D341Med (cell line): ENCODE data around the gene RPN2.

Experiments used
- DNase-seq: peaks from one replicate; pipeline ENCODE4 v3.0.0; 2012; ENCODE audit warnings: low spot score

RPN2 gene

DNA sequence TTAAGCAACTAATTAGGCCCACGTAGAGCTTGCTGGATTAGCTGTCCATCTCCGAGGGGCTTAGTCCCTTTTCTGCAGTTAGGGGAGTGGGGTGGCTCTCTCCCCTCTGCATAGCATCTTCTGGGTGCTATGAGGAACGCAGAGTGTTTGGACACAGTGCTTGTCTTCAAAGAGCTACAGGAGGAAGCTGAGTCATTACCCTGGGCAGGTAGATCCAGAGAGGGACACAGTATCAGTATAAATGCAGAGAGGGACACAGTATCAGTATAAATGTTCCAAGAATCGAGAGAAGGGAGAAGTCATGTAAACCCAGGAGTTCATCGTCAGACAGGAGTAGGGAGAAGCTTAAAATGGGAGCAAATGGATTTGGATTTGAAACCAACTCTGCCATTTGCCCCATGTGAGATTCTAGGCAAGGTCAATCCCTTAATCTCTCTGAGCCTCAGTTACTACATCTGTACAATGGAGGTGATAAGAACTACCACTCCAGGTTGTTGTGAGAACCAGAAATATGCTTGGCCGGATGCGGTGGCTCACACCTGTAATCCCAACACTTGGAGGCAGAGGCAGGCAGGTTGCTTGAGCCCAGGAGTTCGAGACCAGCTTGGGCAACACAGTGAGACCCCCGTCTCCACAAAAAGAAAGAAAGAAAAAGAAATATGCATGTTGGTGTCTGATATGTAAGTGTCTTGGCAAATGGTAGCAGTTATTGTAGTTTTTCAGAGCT, 88.0 kb downstream of the RPN2 start:
- no peak for DNase-seq

DNA sequence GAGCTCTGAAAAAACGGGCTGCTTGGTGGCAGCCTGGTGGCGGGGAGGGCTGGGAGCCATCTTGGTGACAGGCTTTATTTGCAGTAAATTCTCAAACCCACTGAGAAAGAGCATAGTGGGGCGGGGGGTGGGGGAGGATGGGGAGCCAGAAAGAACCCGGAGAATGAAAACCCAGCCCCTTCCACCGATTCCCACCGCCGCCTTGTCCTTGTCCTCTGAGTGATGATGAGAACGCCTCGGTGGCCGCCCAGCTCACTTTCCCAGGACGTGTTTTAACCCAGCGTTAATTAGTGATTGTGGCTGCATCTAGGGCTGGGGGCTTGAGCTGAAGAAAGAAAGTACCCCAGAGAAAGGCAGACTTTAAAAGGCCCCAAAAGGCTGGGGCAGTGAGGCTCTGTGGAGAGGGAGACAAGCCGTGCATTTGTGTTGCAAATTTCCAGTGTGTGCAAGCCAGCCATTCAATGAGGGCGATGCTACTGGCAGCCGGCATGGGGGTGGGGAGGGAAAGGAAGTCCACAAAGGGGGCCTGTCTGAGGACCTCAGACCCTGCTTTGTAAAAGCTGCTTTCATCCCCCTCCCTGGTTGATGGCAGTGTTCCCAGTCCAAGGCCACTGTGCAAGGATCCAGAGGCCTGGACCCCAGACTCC, 88.7 kb downstream of the RPN2 start:
- DNase-seq = peak; percentile 13

DNA sequence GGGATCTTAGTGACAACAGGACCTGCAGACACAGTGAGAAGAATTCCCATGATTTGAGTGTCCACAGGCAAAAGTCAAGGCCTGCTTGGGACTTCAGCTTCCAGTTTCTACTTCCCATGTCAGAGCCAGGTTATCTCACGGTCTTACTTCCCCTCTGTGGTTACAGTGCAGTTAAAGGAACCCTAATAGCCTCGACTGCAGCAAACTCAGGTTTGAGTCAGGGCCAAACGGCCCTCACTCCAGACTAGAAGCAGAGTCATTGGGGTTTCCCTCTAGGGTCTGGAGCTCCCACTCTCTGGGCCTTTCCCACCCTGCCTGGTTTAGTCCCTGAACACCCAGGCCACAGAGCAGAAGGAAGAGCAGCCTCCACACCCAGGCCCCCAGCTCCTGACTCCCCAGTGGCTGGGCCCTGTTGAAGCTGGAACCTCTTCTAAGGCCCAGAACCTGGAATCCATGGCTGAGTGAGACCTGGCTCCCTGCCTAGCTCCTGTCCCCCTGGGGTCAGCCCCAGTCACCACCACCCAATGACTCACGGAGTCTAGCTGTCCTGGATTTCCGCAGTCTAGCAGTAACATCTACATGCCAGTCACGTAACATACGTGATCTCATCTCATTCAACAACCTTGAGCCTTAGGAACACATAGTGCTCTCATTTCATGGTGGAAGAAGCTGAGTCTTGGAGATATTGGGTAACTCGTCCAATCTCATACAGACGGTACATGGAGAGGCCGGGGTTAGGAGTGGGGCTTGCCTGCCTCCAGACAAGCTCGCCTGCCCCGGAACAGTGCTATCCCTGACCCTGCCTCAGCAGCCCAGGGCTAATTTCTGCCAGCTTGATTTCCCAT, 91.7 kb downstream of the RPN2 start:
- DNase-seq = no peak

DNA sequence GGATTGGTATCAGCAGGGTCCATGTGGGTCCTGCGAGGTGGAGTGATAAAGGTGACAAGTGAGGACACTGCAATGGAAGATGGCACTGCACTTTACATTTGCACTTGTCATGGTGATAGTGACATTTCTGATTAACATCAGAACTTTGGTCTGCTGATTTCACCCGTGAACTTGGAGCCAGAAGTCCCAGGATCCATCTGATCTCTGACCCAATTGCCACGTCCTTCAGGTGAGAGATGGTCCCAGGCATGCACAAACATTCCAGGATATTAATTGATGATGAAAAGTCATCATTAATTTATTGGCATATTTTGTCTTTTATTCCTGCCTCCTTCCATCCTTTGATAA, 92.3 kb downstream of the RPN2 start:
- DNase-seq = no peak

DNA sequence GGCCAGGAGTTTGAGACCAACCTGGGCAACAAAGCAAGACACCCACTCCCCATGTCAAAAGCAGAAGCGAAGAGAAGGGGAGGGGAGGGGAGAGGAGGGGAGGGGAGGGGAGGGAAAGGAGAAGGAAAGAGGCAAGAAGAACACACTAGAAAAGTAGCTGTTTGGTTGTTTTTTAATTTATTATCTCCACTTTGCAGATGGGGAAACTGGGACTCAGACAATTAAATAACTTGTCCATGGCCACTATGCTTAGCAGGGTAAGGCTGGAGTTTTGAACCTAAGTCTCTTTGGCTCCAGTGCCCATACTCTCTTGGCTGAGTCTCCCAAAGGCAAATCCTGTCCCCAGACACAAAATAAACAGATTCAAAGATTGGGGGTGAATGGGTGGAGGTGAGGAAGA, 94.9 kb downstream of the RPN2 start:
- DNase-seq = no peak

DNA sequence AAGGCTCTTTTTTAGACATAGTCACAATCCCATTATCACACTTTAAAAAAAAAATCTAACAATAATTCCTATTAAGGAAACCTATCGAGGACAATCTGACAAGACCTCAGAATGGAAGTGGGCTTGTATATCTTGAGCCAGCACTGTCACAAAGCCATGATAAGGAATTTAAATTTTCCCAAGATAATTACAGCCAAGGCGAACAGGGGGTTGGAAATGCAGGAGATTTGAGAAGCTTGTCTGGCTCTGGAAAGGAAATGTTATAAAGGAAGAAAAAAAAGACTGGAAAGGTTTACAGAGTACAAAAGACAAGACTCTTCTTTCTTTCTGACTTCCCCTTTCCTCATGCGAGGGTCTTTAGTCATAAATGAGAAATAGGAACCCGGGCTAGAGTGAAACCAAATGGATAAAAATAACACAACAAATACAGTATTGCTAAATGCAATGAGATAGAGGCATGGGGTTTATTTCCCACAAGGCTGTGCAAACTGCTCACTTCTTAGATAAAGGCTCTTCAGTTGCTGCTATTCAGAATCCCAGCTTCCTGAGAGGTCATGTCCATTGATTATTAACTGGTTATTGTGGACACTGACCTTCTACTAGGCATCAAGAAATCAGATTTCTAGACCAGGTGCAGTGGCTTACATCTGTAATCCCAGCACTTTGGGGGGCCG, 95.9 kb downstream of the RPN2 start:
- DNase-seq = no peak

DNA sequence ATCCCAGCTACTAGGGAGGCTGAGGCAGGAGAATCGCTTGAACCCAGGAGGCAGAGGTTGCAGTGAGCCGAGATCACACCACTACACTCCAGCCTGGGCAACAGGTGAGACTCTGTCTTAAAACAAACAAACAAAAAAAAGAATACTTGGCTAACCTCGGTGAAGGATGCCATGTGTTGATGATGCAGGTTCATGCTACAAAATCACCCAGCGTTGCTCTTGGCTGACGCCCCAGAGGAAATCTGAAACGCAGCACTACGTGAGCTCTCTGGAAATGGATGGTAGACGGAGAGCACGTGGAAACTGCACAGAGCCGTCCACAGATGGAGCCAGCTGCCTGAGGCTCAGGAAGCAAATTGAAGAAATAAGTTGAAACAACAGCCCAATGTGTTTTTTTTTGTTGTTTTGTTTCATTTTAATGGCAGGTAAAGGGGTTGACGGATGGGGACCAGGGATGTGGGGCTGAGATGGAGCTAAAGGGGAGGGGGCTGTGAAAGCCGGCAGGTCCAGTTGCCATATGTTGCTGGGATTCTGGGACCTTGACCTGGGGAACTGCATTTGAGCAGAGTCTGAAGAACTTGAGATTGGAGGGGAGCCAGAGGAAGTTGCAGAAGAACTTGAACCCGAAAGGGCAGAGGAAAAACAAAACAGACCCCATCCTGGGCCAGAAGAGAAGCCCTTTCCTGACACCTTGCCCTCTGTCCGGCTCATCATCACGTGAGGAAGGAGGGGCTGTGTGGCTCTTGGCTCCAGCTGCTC, 97.5 kb downstream of the RPN2 start:
- no peak for DNase-seq

DNA sequence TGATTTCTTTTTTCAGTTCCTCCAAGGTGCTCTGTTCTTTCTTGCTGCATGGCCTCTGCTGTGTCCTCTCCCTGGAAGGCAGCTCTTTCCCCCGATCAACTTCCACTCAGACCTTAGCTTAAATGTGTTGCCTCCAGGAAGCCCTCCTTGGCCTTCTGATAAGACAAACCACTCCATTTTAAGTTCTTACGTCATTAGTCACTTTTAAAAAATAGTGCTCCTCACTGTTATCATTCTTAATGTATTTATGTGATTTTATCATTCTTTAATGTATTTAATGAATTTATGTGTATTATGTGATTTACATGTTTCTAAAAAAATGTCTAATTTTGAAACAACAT, 98.1 kb downstream of the RPN2 start:
- DNase-seq = no peak

DNA sequence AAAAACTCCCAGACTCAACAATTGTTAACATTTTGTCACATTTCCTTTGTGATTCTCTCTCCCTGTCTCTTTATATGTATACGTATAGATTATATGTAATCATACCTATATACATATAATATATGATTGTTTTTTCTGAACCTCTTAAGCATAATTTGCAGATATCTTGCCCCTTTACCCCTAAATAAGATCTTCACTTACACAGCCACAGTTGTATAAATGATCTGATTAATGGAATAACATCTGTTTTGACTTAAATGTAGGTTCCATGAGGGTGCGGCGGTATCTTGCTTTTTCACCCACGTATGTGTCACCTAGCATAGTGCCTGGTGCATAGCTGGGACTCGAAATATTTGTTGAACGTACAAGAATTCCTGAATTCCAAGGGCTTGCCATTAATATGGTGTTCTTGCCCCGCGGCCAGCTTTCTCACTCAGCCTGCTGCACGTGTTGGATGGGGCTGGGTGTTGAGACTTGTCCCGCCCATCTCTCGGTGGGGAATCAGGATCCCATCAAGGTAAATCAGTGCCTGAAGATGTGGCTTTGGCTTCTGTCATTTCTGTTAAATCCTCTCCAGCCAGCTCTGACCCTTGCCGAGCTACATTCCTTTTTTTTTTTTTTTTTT, 99.9 kb downstream of the RPN2 start:
- no peak for DNase-seq

DNA sequence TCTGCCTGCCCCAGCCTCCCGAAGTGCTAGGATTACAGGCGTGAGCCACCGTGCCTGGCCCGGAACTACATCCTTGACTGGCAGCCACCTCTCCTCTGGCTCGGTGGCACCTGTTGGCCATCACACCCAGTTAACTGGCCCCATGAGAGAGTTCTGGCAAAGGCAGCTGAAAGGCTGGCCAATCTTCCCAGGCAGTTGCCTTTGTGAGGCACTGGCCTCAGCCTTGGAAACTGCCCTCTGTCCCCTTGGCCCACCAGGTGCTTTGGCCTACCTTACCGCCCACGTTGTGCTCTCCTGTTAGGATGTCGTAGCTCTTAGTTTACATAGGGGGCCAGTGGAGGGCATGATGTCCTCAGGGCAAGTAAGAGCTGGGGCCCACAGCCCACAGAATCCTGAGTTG, 100.7 kb downstream of the RPN2 start:
- no peak for DNase-seq

DNA sequence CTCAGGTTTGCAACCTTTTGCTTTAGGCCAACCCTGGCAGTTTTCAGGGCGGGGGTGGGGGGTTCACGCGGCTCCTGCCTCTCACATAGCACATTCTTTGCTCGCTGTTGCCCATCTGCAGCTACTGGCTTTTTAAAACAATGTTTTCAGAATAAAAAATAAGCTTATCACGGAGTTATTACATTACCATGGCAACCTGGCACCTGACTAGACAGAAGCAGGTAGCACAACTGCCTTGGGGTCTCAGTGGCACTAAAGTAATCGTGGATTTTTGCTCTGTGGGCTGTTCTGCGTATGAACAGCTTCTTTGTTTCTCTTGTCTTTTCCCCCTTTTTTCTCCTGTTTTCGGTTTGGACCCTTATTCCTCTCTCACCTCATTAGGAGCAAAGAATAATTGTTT, 101.3 kb downstream of the RPN2 start:
- no peak for DNase-seq

DNA sequence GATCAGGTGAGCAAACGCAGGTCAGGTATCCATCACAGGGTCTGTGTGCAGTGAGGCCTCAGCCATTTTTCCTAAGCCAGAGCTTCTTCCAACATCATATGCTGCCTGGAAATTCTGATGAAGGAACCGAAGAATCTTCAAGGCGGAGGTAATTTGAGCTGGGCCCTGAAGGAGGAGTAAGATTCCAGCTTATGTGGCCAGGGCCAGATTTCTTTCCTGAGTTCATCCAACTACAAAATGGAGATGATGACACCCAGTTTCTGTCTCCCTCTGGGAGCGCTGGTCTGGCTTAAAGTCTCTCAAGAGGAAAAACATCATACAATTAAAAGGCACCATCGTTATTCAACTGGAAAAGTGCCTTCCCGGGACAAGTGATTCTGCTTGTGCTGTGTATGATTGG, 103.4 kb downstream of the RPN2 start:
- DNase-seq = no peak

DNA sequence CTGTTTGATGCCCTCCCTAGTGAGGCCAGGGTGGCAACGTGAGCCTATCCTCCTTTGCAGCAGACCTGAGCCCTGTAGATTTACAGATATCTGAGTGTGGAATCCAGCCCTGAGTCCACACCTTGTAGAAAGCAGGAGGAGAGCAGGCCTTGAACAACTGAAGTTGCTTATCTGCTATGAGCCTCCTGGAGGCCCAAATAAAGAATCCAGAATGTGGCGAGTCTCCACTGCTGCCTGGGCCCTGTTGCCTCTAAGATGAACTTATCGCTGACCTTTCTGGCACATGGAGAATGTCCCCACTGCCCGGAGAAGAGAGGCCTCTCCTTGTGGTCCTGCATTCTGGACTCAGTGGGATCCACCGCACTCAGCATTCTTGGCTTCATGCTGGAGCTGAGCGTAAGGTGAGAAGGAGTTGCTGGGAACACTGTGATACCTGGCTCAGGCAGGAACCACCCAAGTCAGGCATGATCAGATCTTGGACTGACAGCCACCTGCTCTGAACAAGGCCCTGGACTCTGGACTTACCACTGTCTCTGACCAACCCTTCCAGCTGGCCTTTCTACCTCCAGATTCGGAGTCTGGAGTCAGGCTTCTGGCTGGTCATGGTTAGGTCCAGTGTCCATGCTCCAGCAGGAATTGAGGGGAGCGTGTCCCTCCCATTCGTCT, 104.5 kb downstream of the RPN2 start:
- no peak for DNase-seq

DNA sequence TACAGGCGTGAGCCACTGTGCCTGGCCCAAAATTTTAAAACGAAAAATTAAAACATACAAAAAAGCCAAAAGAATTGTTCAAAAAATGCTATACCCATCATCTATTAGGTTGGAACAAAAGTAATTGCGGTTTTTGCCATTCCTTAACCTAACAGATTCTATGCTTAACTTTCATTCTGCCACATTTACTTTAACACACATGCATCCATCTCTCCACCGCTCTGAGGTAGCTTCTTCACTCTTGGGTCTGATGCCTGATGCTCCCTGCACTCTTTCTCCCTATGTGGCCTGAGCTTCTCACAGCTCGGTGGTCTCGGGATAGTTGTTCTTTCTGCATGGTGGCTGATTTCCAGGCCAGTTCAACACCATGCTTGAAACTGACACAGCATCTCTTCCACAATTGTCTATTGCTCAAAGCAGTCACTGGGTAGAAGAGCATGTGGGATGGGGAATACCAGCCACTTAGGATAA, 105.6 kb downstream of the RPN2 start:
- DNase-seq = no peak

DNA sequence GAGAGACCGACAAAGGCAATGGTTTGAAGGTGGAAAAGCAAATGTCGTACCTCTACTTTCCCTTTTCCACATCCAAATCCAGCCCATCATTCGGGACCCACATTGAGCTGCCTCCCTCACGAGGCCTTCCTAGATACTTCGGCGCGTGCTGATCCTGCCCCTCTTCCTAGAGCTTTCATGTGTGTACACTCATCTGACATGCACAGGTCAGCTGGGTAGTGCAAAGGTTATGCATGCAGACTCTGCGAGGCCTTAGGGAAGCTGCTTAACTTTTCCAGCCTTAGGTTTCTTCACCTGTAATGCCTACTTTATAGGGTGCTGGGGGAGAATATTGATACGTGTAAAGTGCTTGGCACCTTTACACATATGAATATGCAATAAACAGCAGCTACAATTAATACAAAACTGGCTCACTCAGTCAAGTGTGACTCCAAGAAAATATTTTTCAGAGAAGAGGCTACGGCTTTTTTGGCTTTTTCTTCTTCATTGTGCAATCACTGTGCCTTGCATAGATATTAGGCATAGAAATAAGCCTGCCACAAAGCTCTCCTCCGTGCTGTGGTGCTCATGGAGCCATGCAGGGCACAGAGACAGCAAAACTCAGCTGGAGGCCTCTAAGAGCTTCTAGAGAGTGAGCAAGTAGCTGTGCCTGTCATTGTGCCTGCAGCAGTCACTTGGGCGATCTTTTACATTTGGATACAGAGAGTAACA, 106.7 kb downstream of the RPN2 start:
- DNase-seq = no peak

DNA sequence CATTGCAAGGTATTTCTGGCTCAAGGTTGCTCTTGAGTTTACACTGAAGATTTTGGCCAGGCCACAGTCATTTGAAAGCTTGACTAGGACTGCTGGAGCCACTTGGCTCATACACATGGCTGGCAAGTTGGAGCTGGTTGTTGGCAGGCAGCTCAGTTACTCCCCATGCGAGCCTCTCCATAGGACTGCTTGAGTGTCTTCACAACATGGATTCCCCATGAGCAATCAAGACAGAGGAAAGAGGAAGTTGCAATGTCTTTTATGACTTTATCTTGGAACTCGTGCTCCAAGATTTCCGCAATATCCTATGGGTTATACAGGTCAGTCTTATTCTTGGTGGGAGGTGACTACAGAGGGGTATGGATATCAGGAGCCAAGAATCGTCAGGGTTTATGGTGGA, 109.0 kb downstream of the RPN2 start:
- DNase-seq = no peak

DNA sequence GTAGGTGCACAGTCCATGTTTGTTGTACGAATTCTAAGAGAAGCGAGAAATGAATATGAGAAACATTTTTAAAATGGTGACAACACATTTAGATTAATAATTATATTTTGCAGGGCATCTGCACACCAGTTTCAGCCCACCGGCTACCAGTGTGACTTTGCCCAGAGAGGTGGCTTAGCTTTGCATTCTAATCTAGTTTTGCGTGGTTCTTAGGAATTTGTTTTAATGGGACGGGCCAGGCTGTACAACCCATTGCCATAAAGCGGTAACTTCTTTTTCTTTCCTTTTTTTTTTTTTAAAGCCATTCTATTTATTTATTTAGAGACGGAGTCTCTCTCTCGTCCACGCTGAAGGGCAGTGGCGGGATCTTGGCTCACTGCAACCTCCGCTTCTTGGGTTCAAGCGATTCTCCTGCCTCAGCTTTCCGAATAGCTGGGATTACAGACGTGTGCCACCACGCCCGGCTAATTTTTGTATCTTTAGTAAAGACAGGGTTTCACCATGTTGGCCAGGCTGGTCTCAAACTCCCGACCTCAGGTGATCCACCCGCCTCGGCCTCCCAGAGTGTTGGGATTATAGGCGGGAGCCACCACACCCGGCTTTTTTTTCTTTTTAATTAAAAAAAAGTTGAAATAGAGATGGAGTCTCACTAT, 111.2 kb downstream of the RPN2 start:
- no peak for DNase-seq
